ENCODE results near the gene ART3.
"Not testable (repeated sequence)": the region's sequence is repeated elsewhere in the genome, so short reads cannot be mapped to it uniquely, and the experiment has no call there.

Gene ART3

DNA sequence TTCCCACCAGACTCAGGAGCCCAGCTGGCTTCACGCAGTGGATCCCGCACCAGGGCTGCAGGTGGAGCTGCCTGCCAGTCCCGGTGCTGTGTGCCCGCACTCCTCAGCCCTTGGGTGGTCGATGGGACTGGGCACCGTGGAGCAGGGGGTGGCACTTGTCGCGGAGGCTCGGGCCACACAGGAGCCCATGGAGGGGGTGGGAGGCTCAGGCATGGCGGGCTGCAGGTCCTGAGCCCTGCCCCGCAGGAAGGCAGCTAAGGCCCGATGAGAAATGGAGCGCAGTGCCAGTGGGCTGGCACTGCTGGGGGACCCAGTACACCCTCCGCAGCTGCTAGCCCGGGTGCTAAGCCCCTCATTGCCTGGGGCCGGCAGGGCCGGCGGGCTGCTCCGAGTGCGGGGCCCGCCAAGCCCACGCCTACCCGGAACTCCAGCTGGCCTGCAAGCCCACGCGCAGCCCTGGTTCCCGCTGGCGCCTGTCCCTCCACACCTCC, 23.9 kb upstream of the ART3 start:
- not testable (repeated sequence) for H3K4me3 ChIP-seq (replicated peaks; ENCODE audit: low read depth, low read length); DNase-seq (ENCODE audit: low read depth)

GRCh38 chr4:76053730-76054129, 20.8 kb upstream of the ART3 start:
- no peak for TF ChIP-seq CTCF (IDR thresholded peaks at IDR 0.05; ENCODE audit: low read length, missing control alignments)
- peak; percentile 16 for DNase-seq (ENCODE audit: low read depth)
- H3K4me3 ChIP-seq (replicated peaks; ENCODE audit: low read depth, low read length) = no peak overlapping the region

GRCh38 chr4:76055016-76055415, 19.5 kb upstream of the ART3 start:
- no peak for DNase-seq (ENCODE audit: low read depth)
- TF ChIP-seq CTCF (IDR thresholded peaks at IDR 0.05; ENCODE audit: low read length, missing control alignments) = no peak
- no peak overlapping the region for H3K4me3 ChIP-seq (replicated peaks; ENCODE audit: low read depth, low read length)

DNA sequence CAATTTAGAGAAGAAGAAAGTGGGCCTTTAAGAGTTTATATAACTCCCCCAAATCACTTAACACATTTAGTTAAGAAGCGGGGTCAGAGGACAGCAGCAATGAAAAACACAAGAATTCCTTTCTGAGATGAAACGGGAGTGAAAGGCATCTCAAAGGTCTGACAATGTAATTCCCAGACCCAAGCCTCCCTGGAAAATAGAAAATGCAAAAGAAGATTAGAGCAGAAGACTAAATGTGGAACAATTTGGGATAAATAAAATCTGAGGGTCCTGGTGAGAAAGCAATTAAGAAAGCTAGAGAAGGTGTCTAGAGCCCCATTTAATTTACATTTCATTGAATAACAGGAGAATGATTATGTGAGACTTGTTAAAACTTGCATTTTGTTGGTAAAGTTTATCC, 19.1 kb upstream of the ART3 start:
- H3K4me3 ChIP-seq (replicated peaks; ENCODE audit: low read depth, low read length) = no peak overlapping the region
- DNase-seq (ENCODE audit: low read depth) = no peak
- no peak for TF ChIP-seq CTCF (IDR thresholded peaks at IDR 0.05; ENCODE audit: low read length, missing control alignments)

GRCh38 chr4:76058302-76058701, 16.2 kb upstream of the ART3 start:
- H3K4me3 ChIP-seq (replicated peaks; ENCODE audit: low read depth, low read length) = no peak overlapping the region
- TF ChIP-seq CTCF (IDR thresholded peaks at IDR 0.05; ENCODE audit: low read length, missing control alignments) = no peak
- no peak for DNase-seq (ENCODE audit: low read depth)

- TF ChIP-seq CTCF (IDR thresholded peaks at IDR 0.05; ENCODE audit: low read length, missing control alignments) = no peak
- no peak for DNase-seq (ENCODE audit: low read depth)
- no peak overlapping the region for H3K4me3 ChIP-seq (replicated peaks; ENCODE audit: low read depth, low read length)
Observed at GRCh38 chr4:76058888-76059426, 15.6 kb upstream of the ART3 start.

DNA sequence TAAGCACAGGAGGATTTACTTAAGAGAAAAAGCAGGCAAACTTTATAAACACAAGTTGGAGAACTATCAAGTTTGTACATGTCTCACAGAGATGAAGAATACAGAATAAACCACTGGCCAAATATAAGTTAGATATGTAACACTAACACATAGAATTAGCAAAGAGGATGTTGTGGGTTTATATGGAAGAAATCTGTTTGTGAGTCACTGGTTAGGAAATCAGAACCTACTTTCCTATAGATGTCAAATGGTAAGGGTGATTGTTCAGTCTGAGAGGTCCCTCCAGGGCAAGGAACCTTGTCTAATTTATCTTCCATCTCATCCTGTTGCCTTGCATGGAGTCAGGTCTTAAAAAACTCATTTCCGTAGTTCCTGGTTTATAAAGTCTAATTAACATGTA, 14.8 kb upstream of the ART3 start:
- H3K4me3 ChIP-seq (replicated peaks; ENCODE audit: low read depth, low read length) = no peak overlapping the region
- no peak for TF ChIP-seq CTCF (IDR thresholded peaks at IDR 0.05; ENCODE audit: low read length, missing control alignments)
- no peak for DNase-seq (ENCODE audit: low read depth)
